Measurements from ENCODE around the gene ASL.
"Not testable (repeated sequence)": the region's sequence is repeated elsewhere in the genome, so short reads cannot be mapped to it uniquely, and the experiment has no call there.

The ASL gene

GRCh38 chr7:66119245-66119850 lies 43.7 kb downstream of the ASL start:
- no peak for DNase-seq (ENCODE audit: low read depth, low spot score)

- no peak for DNase-seq (ENCODE audit: low read depth, low spot score)
Observed at GRCh38 chr7:66123175-66123528, 47.5 kb downstream of the ASL start.

- not testable (repeated sequence) for DNase-seq (ENCODE audit: low read depth, low spot score)
Observed at GRCh38 chr7:66124569-66124861, 48.9 kb downstream of the ASL start.

GRCh38 chr7:66125052-66125694 lies 49.6 kb downstream of the ASL start:
- no peak for DNase-seq (ENCODE audit: low read depth, low spot score)

- not testable (repeated sequence) for DNase-seq (ENCODE audit: low read depth, low spot score)
Observed at GRCh38 chr7:66125781-66126352, 50.2 kb downstream of the ASL start.

GRCh38 chr7:66127172-66127571 lies 51.6 kb downstream of the ASL start:
- DNase-seq (ENCODE audit: low read depth, low spot score) = not testable (repeated sequence)

GRCh38 chr7:66138994-66139752 lies 63.6 kb downstream of the ASL start:
- no peak for DNase-seq (ENCODE audit: low read depth, low spot score)

- DNase-seq (ENCODE audit: low read depth, low spot score) = no peak
Observed at GRCh38 chr7:66140924-66141323, 65.3 kb downstream of the ASL start.

- no peak for DNase-seq (ENCODE audit: low read depth, low spot score)
Observed at GRCh38 chr7:66142334-66142733, 66.7 kb downstream of the ASL start.

- no peak for DNase-seq (ENCODE audit: low read depth, low spot score)
Observed at GRCh38 chr7:66142996-66143395, 67.4 kb downstream of the ASL start.
